ENCODE data around the gene CHST10. TPM values are rescaled to one million over a fixed set of nuclear protein-coding genes. Genes with fewer than 3 reads are reported as not detected.

The CHST10 gene
- total and polyA plus RNA-seq, 8 donors: 1.7 to 6.5 (median 3.8) TPM

DNA sequence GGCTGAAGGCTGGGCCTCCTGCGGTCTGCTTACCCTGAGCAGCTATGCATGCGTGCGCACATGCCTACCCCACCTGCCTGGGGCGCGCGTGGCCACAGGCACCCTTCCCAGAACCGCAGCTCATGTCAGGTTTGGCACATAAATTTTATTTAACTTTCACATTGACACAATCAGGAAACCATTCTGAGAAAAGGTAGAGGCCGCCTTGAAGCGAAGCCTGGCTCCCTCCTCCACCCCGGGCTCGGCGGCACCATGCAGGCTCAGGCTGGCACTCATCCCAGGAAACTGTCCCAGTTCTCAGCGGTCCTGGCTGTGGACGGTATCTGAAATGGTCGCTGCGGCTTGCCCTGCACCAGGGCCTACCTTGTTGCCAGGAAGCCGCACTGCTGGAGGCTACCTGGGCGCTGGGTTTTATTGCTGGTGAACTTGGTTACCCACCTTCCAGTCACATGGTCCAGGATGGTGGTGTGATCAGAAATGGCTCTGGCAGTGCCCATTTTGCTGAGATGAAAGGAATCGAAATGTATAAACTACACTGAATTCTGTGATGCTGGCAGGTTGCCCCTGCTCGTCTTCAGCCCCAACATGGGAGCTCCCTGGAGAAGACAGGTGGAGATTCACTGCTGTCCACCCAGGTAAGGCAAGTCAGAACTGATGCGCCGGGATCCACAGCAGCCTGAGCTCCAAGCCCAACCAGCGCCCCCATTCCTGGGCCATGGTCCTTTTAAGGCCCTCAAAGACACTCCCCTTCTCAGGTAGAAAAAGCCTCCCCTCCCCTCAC, 25.5 kb downstream of the CHST10 start:
- intact Hi-C loops (cut with DNase I): no loop called here
- Histone ChIP-seq H3K9me3 (no peaks in the 10 kb centered on the region), H3K36me3 (no peaks in the 10 kb centered on the region), H3K27ac (no peak overlapping the region), H3K4me1 (no peaks in the 10 kb centered on the region), H3K4me3 (no peak overlapping the region), H3K27me3 (no peaks in the 10 kb centered on the region)
- WGBS, 2 donors: 89 to 93% methylated on average over 23 of the region's 23 CpGs
- ATAC-seq (peak in 2 of 4 donors; percentile 29), DNase-seq (no peak), FAIRE-seq (no peak)
- TF ChIP-seq, protein P1, sequence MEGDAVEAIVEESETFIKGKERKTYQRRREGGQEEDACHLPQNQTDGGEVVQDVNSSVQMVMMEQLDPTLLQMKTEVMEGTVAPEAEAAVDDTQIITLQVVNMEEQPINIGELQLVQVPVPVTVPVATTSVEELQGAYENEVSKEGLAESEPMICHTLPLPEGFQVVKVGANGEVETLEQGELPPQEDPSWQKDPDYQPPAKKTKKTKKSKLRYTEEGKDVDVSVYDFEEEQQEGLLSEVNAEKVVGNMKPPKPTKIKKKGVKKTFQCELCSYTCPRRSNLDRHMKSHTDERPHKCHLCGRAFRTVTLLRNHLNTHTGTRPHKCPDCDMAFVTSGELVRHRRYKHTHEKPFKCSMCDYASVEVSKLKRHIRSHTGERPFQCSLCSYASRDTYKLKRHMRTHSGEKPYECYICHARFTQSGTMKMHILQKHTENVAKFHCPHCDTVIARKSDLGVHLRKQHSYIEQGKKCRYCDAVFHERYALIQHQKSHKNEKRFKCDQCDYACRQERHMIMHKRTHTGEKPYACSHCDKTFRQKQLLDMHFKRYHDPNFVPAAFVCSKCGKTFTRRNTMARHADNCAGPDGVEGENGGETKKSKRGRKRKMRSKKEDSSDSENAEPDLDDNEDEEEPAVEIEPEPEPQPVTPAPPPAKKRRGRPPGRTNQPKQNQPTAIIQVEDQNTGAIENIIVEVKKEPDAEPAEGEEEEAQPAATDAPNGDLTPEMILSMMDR (IDR thresholded peaks at IDR 0.05): no peak

DNA sequence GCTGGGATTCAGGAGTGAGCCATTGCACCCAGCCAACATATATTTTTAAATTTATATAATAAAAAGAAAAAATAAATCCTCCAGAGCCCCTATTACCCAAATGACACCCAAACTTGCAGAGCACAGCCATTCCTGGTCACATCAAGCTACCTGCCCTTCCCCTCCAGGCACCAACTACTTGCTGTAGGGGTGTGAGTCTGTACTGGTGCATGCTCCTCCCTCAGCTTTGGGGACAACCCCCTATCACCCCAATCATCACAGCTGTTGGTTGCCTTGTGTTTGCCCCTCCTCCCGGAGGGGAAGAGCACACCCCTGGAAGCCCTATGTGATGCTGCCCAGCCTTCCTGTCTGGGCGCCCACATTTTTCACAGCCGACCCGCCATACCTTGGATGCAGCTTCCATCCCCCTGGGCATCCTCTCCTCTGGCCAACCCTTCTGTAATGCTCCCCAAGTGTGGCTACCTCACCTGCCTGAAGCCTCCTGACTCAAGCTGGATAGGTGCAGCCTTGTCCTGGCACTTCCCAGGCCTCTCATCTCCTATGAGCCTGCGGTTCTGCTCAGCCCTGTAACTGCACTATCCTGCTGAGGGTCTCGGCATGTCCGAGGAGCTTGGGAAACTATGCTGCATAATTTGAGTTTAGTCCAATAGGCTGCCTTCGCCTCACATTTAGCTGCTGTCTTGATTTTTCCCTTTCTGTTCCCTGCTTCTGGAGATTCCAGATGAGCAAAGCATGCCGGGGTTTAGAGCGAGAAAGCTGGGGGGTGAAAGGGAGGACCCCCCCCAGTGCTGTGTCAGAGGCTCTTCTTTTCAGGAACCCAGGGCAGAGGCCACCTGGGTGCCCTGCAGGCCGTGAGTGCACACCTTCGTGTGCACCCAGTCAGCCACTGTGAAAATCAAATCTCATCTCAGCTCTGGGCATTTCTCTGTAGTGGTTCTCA, 27.2 kb downstream of the CHST10 start:
- intact Hi-C loops (cut with DNase I): no loop called here
- WGBS, 2 donors: 80 to 92% methylated on average over 12 of the region's 12 CpGs

DNA sequence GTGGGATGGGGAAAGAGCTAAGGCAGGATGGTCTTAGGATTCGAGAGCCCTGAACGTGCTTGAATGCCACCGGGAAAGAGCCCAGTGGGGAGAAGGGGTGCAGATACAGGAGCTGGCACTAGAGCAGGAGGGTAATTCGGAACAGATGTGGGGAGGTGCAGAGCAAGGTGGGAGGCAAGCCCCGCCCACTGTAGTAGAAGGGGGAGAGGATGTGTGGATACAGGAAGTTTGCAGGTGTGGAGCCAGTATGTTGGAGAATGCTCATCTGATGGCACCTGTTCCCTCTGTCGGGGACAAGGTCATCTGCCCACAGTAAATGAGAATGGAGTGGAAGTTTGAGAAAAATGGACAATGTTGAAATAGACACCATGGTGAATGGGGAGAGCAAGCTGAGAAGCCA, 28.8 kb downstream of the CHST10 start:
- intact Hi-C loops (cut with DNase I): loop anchor here in 1 of 3 donors (10.0 kb wide), 1 partner anchor 124 kb away; no protein-coding TSS in a partner anchor
- WGBS, 2 donors: 81 to 84% methylated on average over 6 of the region's 6 CpGs

More for the DNA sequence above, 27.2 kb downstream of the CHST10 start:
- Histone ChIP-seq H3K36me3 (no peaks in the 10 kb centered on the region), H3K4me3 (no peak overlapping the region), H3K27me3 (no peaks in the 10 kb centered on the region), H3K4me1 (no peaks in the 10 kb centered on the region), H3K27ac (no peak overlapping the region), H3K9me3 (no peaks in the 10 kb centered on the region)
- TF ChIP-seq, protein P1 (IDR thresholded peaks at IDR 0.05): no peak
- ATAC-seq (no peak), DNase-seq (no peak), FAIRE-seq (no peak)

DNA sequence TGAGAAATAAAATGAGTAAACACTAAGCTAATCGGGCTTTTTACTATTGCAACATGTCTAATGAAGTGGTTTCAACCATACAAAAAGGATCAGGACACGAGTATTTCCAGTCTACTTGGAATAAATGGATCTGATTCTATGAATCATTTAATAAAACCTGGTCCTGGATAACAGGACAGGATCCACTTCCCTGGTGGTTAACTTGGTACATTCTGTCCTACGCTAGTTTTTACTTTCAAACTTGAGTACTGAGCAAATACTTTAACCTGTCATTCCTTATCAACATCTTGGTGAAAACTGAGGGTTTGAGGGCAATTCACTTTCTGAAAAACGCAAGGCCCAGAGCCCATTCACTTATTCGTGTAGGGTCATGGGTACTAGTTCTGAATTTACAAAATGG, 33.5 kb downstream of the CHST10 start:
- DNase-seq: no peak
- WGBS, 2 donors: 70 to 73% methylated on average over 5 of the region's 5 CpGs
- no peak for ATAC-seq
- intact Hi-C loops (cut with DNase I): loop anchor here in 2 of 3 donors (5.0 to 10.0 kb wide), 2 partner anchors 117 to 119 kb away; no protein-coding TSS in a partner anchor
- Histone ChIP-seq H3K27ac (no peak overlapping the region), H3K9me3 (no peaks in the 10 kb centered on the region), H3K4me3 (no peak overlapping the region), H3K27me3 (no peaks in the 10 kb centered on the region), H3K4me1 (no peaks in the 10 kb centered on the region), H3K36me3 (no peaks in the 10 kb centered on the region)
- TF ChIP-seq, protein P1 (IDR thresholded peaks at IDR 0.05): no peak
- FAIRE-seq: no peak

More for the DNA sequence above, 28.8 kb downstream of the CHST10 start:
- TF ChIP-seq, protein P1 (IDR thresholded peaks at IDR 0.05): no peak
- no peaks in the 10 kb centered on the region for H3K27me3 ChIP-seq
- FAIRE-seq (no peak), ATAC-seq (no peak), DNase-seq (no peak)
- H3K9me3 ChIP-seq: no peaks in the 10 kb centered on the region
- no peaks in the 10 kb centered on the region for H3K36me3 ChIP-seq
- H3K4me3 ChIP-seq: no peak overlapping the region
- no peak overlapping the region for H3K27ac ChIP-seq
- no peaks in the 10 kb centered on the region for H3K4me1 ChIP-seq

Measured in pancreas (tissue), 10 donors.